HG02840 (cell line): Measurements from ENCODE around the gene GRIK2.
A peak's percentile ranks its signal among the peaks of the same experiment; 100 is the strongest.

Experiments
- ATAC-seq: cut with Tn5 transposase; IDR thresholded peaks from one replicate; pipeline ENCODE4 v1.9.1; 2021; ENCODE audit warnings: mild to moderate bottlenecking, moderate library complexity, moderate number of reproducible peaks; ENCODE audit not compliant: unreplicated experiment, low FRiP score

The GRIK2 gene

GRCh38 chr6:101451981-101452380 lies 58.5 kb downstream of the GRIK2 start:
- ATAC-seq = no peak

GRCh38 chr6:101453221-101453620 lies 59.7 kb downstream of the GRIK2 start:
- ATAC-seq = no peak

- no peak for ATAC-seq
These were observed 60.7 kb downstream of the GRIK2 start for GRCh38 chr6:101454106-101454676.

GRCh38 chr6:101458336-101458735 lies 64.8 kb downstream of the GRIK2 start:
- ATAC-seq = no peak

GRCh38 chr6:101458826-101459225 lies 65.3 kb downstream of the GRIK2 start:
- no peak for ATAC-seq

- no peak for ATAC-seq
These were observed 69.1 kb downstream of the GRIK2 start for GRCh38 chr6:101462576-101462975.

- no peak for ATAC-seq
These were observed 72.4 kb downstream of the GRIK2 start for GRCh38 chr6:101465863-101466262.

GRCh38 chr6:101477436-101477835 lies 83.9 kb downstream of the GRIK2 start:
- no peak for ATAC-seq

GRCh38 chr6:101478891-101479290 lies 85.4 kb downstream of the GRIK2 start:
- ATAC-seq = no peak

GRCh38 chr6:101482606-101483005 lies 89.1 kb downstream of the GRIK2 start:
- no peak for ATAC-seq

GRCh38 chr6:101484781-101485180 lies 91.3 kb downstream of the GRIK2 start:
- no peak for ATAC-seq

GRCh38 chr6:101486124-101486523 lies 92.6 kb downstream of the GRIK2 start:
- ATAC-seq = no peak

- ATAC-seq = no peak
These were observed 93.2 kb downstream of the GRIK2 start for GRCh38 chr6:101486726-101487125.

- no peak for ATAC-seq
These were observed 95.9 kb downstream of the GRIK2 start for GRCh38 chr6:101489456-101489855.

- no peak for ATAC-seq
These were observed 97.3 kb downstream of the GRIK2 start for GRCh38 chr6:101490857-101491256.

GRCh38 chr6:101502818-101503217 lies 109.3 kb downstream of the GRIK2 start:
- ATAC-seq = no peak

- ATAC-seq = no peak
These were observed 116.0 kb downstream of the GRIK2 start for GRCh38 chr6:101509536-101509935.

- no peak for ATAC-seq
These were observed 119.7 kb downstream of the GRIK2 start for GRCh38 chr6:101513181-101513580.

GRCh38 chr6:101516578-101516977 lies 123.1 kb downstream of the GRIK2 start:
- no peak for ATAC-seq

GRCh38 chr6:101517632-101518031 lies 124.1 kb downstream of the GRIK2 start:
- peak; percentile 47 for ATAC-seq

GRCh38 chr6:101522254-101522653 lies 128.7 kb downstream of the GRIK2 start:
- ATAC-seq = no peak

GRCh38 chr6:101527467-101527866 lies 134.0 kb downstream of the GRIK2 start:
- no peak for ATAC-seq

GRCh38 chr6:101528801-101529200 lies 135.3 kb downstream of the GRIK2 start:
- no peak for ATAC-seq
